CD4-positive, alpha-beta T cell treated with Interferon alpha-2 for 1 hour (primary cell): Measurements from ENCODE around the gene CAMK1D.

Experiments
- DNase-seq, 2 donors: peaks; one replicate each; pipeline ENCODE4 v3.0.0-alpha.2; 2020 to 2022

The CAMK1D gene

GRCh38 chr10:12564173-12564572 is 214.8 kb downstream of the CAMK1D start:
- DNase-seq = no peak

GRCh38 chr10:12566161-12567115 is 217.1 kb downstream of the CAMK1D start:
- DNase-seq = no peak

- no peak for DNase-seq
Measured at GRCh38 chr10:12568391-12569009, 219.2 kb downstream of the CAMK1D start.

GRCh38 chr10:12572281-12572680 is 222.9 kb downstream of the CAMK1D start:
- no peak for DNase-seq

- DNase-seq = no peak
Measured at GRCh38 chr10:12577610-12578009, 228.3 kb downstream of the CAMK1D start.

GRCh38 chr10:12579954-12580858 is 230.9 kb downstream of the CAMK1D start:
- DNase-seq = no peak

- DNase-seq = no peak
Measured at GRCh38 chr10:12583891-12584595, 234.7 kb downstream of the CAMK1D start.

- no peak for DNase-seq
Measured at GRCh38 chr10:12586741-12587140, 237.4 kb downstream of the CAMK1D start.

- DNase-seq = no peak
Measured at GRCh38 chr10:12587451-12587888, 238.1 kb downstream of the CAMK1D start.

- DNase-seq = peak in 1 of 2 donors; percentile 36
Measured at GRCh38 chr10:12588091-12588860, 238.9 kb downstream of the CAMK1D start.

GRCh38 chr10:12589291-12589690 is 239.9 kb downstream of the CAMK1D start:
- no peak for DNase-seq

GRCh38 chr10:12589791-12590190 is 240.4 kb downstream of the CAMK1D start:
- no peak for DNase-seq

GRCh38 chr10:12590675-12591659 is 241.6 kb downstream of the CAMK1D start:
- no peak for DNase-seq

- no peak for DNase-seq
Measured at GRCh38 chr10:12592967-12593366, 243.6 kb downstream of the CAMK1D start.

- peak; percentile 11 to 52 for DNase-seq
Measured at GRCh38 chr10:12594448-12594944, 245.1 kb downstream of the CAMK1D start.

- DNase-seq = no peak
Measured at GRCh38 chr10:12595936-12596576, 246.7 kb downstream of the CAMK1D start.

GRCh38 chr10:12597176-12597575 is 247.8 kb downstream of the CAMK1D start:
- no peak for DNase-seq

- no peak for DNase-seq
Measured at GRCh38 chr10:12597788-12598765, 248.7 kb downstream of the CAMK1D start.
